GM19025 (cell line): ENCODE data around the gene NLK.

ENCODE experiments used
- ATAC-seq: cut with Tn5 transposase; IDR thresholded peaks from one replicate; pipeline ENCODE4 v1.9.1; 2021; ENCODE audit warnings: mild to moderate bottlenecking, low read depth, moderate library complexity; ENCODE audit not compliant: unreplicated experiment

The NLK gene

GRCh38 chr17:28105501-28105900 is 63.0 kb downstream of the NLK start:
- ATAC-seq = no peak

GRCh38 chr17:28110184-28110583 is 67.7 kb downstream of the NLK start:
- no peak for ATAC-seq

- ATAC-seq = no peak
These were observed 69.7 kb downstream of the NLK start for GRCh38 chr17:28112181-28112580.

GRCh38 chr17:28112606-28113005 is 70.1 kb downstream of the NLK start:
- no peak for ATAC-seq

GRCh38 chr17:28113269-28113668 is 70.8 kb downstream of the NLK start:
- no peak for ATAC-seq

- ATAC-seq = no peak
These were observed 72.6 kb downstream of the NLK start for GRCh38 chr17:28115046-28115445.

- ATAC-seq = no peak
These were observed 74.8 kb downstream of the NLK start for GRCh38 chr17:28117304-28117703.

GRCh38 chr17:28118362-28118761 is 75.9 kb downstream of the NLK start:
- no peak for ATAC-seq

GRCh38 chr17:28119046-28119445 is 76.6 kb downstream of the NLK start:
- no peak for ATAC-seq

- ATAC-seq = no peak
These were observed 77.1 kb downstream of the NLK start for GRCh38 chr17:28119560-28119959.

- no peak for ATAC-seq
These were observed 78.3 kb downstream of the NLK start for GRCh38 chr17:28120766-28121165.

- ATAC-seq = no peak
These were observed 82.5 kb downstream of the NLK start for GRCh38 chr17:28124962-28125361.

- no peak for ATAC-seq
These were observed 83.3 kb downstream of the NLK start for GRCh38 chr17:28125526-28126378.

GRCh38 chr17:28127196-28127595 is 84.7 kb downstream of the NLK start:
- ATAC-seq = no peak

GRCh38 chr17:28128779-28129178 is 86.3 kb downstream of the NLK start:
- ATAC-seq = no peak

GRCh38 chr17:28130472-28130871 is 88.0 kb downstream of the NLK start:
- ATAC-seq = no peak

- no peak for ATAC-seq
These were observed 89.1 kb downstream of the NLK start for GRCh38 chr17:28131599-28131998.

GRCh38 chr17:28133562-28133970 is 91.1 kb downstream of the NLK start:
- ATAC-seq = no peak

GRCh38 chr17:28136923-28137322 is 94.4 kb downstream of the NLK start:
- no peak for ATAC-seq

GRCh38 chr17:28139822-28140221 is 97.3 kb downstream of the NLK start:
- no peak for ATAC-seq

- ATAC-seq = no peak
These were observed 98.8 kb downstream of the NLK start for GRCh38 chr17:28141313-28141712.

- no peak for ATAC-seq
These were observed 99.3 kb downstream of the NLK start for GRCh38 chr17:28141773-28142172.
